Measurements from ENCODE around the gene PCDHB8.
A peak's percentile ranks its signal among the peaks of the same experiment; 100 is the strongest.
"Not testable (repeated sequence)": the region's sequence is repeated elsewhere in the genome, so short reads cannot be mapped to it uniquely, and the experiment has no call there.

Gene PCDHB8

DNA sequence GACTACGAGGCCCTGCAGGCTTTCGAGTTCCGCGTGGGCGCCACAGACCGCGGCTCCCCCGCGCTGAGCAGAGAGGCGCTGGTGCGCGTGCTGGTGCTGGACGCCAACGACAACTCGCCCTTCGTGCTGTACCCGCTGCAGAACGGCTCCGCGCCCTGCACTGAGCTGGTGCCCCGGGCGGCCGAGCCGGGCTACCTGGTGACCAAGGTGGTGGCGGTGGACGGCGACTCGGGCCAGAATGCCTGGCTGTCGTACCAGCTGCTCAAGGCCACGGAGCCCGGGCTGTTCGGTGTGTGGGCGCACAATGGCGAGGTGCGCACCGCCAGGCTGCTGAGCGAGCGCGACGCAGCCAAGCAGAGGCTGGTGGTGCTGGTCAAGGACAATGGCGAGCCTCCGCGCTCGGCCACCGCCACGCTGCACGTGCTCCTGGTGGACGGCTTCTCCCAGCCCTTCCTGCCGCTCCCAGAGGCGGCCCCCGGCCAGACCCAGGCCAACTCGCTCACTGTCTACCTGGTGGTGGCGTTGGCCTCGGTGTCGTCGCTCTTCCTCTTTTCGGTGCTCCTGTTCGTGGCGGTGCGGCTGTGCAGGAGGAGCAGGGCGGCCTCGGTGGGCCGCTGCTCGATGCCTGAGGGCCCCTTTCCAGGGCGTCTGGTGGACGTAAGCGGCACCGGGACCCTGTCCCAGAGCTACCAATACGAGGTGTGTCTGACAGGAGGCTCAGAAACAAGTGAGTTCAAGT lies 6.7 kb downstream of the PCDHB8 start:
- not testable (repeated sequence) for DNase-seq

GRCh38 chr5:141186897-141187512 lies 9.4 kb downstream of the PCDHB8 start, which contains the start of gene PCDHB9:
PCDHB9 (plus strand) TSS chr5:141187161; CDS start chr5:141187319, 158 bp downstream.
- peak; percentile 15 for DNase-seq

- not testable (repeated sequence) for DNase-seq
Measured at GRCh38 chr5:141188682-141189081, 11.1 kb downstream of the PCDHB8 start.

- not testable (repeated sequence) for DNase-seq
Measured at GRCh38 chr5:141189131-141189530, 11.5 kb downstream of the PCDHB8 start.

GRCh38 chr5:141192110-141192725 lies 14.6 kb downstream of the PCDHB8 start, which contains the start of gene PCDHB10:
PCDHB10 (plus strand) TSS chr5:141192353; CDS start chr5:141192553, 200 bp downstream.
- no peak for DNase-seq

GRCh38 chr5:141194332-141194731 lies 16.7 kb downstream of the PCDHB8 start:
- not testable (repeated sequence) for DNase-seq

- no peak for DNase-seq
Measured at GRCh38 chr5:141196363-141196762, 18.8 kb downstream of the PCDHB8 start.

GRCh38 chr5:141199359-141200235 lies 22.0 kb downstream of the PCDHB8 start, which contains the start of gene PCDHB11:
PCDHB11 (plus strand) TSS chr5:141199627; CDS start chr5:141199775, 148 bp downstream.
- peak; percentile 31 for DNase-seq

DNA sequence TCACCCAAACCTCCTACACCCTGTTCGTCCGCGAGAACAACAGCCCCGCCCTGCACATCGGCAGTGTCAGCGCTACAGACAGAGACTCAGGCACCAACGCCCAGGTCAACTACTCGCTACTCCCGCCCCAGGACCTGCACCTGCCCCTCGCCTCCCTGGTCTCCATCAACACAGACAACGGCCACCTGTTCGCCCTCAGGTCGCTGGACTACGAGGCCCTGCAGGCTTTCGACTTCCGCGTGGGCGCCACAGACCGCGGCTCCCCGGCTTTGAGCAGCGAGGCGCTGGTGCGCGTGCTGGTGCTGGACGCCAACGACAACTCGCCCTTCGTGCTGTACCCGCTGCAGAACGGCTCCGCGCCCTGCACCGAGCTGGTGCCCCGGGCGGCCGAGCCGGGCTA lies 23.5 kb downstream of the PCDHB8 start:
- not testable (repeated sequence) for DNase-seq

- DNase-seq: not testable (repeated sequence)
Measured at GRCh38 chr5:141201646-141202045, 24.1 kb downstream of the PCDHB8 start.

DNA sequence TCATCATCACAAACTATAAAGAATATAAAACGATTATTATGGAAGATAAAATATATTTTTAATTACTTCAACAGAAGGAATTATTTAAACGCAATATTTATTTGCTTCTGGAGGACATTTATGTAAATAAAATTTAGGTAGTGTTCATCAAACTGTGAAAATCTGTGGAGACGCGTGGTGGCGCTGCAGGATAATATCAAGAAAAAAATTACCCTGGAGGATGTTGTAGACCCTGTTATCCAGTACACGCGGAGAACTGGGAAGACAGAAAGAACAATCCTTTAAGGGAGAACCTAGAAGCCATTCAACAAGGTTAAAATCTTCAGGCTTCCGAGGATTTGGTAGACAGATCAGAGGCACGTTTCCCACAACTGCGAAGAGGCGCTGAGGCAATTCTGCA lies 30.9 kb downstream of the PCDHB8 start, which contains the start of gene PCDHB12:
Gene PCDHB12, plus strand, starts transcription at position 242 of the 400 bp plus-strand sequence. CDS start 189 bp downstream, outside the sequence.
- peak; percentile 5 for DNase-seq

DNA sequence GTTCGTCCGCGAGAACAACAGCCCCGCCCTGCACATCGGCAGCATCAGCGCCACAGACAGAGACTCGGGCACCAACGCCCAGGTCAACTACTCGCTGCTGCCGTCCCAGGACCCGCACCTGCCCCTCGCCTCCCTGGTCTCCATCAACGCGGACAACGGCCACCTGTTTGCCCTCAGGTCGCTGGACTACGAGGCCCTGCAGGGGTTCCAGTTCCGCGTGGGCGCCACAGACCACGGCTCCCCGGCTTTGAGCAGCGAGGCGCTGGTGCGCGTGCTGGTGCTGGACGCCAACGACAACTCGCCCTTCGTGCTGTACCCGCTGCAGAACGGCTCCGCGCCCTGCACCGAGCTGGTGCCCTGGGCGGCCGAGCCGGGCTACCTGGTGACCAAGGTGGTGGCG lies 32.7 kb downstream of the PCDHB8 start:
- not testable (repeated sequence) for DNase-seq

DNA sequence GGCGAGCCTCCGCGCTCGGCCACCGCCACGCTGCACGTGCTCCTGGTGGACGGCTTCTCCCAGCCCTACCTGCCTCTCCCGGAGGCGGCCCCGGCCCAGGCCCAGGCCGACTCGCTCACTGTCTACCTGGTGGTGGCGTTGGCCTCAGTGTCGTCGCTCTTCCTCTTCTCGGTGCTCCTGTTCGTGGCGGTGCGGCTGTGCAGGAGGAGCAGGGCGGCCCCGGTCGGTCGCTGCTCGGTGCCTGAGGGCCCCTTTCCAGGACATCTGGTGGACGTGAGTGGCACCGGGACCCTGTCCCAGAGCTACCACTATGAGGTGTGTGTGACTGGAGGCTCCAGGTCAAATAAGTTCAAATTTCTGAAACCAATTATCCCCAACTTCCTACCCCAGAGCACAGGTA lies 33.3 kb downstream of the PCDHB8 start:
- DNase-seq: not testable (repeated sequence)

DNA sequence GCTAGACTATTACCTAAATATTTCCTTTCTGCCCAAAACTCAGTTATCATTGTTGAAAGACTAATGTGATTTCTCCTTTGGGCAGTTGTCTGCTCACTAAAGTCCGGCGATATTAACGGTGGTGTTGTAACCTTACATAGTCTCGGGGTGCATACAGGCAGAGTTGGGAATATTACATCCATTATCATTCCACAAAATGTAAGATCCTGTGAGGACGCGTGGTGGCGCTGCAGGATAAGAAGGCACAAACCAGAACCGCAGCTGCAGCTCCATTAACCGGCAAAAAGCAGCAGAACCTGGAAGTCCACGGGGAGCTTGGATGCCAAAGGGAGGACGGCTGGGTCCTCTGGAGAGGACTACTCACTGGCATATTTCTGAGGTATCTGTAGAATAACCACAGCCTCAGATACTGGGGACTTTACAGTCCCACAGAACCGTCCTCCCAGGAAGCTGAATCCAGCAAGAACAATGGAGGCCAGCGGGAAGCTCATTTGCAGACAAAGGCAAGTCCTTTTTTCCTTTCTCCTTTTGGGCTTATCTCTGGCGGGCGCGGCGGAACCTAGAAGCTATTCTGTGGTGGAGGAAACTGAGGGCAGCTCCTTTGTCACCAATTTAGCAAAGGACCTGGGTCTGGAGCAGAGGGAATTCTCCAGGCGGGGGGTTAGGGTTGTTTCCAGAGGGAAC lies 36.2 kb downstream of the PCDHB8 start, which contains the start of gene PCDHB13:
Gene PCDHB13, plus strand, starts transcription at position 264 of the 684 bp plus-strand sequence. Its CDS starts 205 bp downstream, at position 469.
- DNase-seq: peak; percentile 4

DNA sequence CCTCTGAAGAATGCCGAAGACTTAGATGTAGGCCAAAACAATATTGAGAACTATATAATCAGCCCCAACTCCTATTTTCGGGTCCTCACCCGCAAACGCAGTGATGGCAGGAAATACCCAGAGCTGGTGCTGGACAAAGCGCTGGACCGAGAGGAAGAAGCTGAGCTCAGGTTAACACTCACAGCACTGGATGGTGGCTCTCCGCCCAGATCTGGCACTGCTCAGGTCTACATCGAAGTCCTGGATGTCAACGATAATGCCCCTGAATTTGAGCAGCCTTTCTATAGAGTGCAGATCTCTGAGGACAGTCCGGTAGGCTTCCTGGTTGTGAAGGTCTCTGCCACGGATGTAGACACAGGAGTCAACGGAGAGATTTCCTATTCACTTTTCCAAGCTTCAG lies 37.0 kb downstream of the PCDHB8 start:
- not testable (repeated sequence) for DNase-seq

DNA sequence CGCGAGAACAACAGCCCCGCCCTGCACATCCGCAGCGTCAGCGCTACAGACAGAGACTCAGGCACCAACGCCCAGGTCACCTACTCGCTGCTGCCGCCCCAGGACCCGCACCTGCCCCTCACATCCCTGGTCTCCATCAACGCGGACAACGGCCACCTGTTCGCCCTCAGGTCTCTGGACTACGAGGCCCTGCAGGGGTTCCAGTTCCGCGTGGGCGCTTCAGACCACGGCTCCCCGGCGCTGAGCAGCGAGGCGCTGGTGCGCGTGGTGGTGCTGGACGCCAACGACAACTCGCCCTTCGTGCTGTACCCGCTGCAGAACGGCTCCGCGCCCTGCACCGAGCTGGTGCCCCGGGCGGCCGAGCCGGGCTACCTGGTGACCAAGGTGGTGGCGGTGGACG lies 37.9 kb downstream of the PCDHB8 start:
- not testable (repeated sequence) for DNase-seq

DNA sequence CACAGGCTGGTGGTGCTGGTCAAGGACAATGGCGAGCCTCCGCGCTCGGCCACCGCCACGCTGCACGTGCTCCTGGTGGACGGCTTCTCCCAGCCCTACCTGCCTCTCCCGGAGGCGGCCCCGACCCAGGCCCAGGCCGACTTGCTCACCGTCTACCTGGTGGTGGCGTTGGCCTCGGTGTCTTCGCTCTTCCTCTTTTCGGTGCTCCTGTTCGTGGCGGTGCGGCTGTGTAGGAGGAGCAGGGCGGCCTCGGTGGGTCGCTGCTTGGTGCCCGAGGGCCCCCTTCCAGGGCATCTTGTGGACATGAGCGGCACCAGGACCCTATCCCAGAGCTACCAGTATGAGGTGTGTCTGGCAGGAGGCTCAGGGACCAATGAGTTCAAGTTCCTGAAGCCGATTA lies 38.4 kb downstream of the PCDHB8 start:
- not testable (repeated sequence) for DNase-seq

- DNase-seq: peak; percentile 31
Measured at GRCh38 chr5:141223112-141223783, 45.7 kb downstream of the PCDHB8 start, which contains the start of gene PCDHB14. PCDHB14 (plus strand) TSS chr5:141223343; CDS start chr5:141223506, 163 bp downstream.

GRCh38 chr5:141224844-141225243 lies 47.3 kb downstream of the PCDHB8 start:
- not testable (repeated sequence) for DNase-seq

- DNase-seq: not testable (repeated sequence)
Measured at GRCh38 chr5:141225421-141225820, 47.8 kb downstream of the PCDHB8 start.
